DMS114 treated with DMSO at 0.1 percent for 48 hours (cell line): ENCODE data around the gene MCIDAS.

Experiments
- DNase-seq: peaks from one replicate; lab custom pipeline; 2025; ENCODE audit not compliant: unreplicated experiment; lab: John Stamatoyannopoulos, UW

The MCIDAS gene

DNA sequence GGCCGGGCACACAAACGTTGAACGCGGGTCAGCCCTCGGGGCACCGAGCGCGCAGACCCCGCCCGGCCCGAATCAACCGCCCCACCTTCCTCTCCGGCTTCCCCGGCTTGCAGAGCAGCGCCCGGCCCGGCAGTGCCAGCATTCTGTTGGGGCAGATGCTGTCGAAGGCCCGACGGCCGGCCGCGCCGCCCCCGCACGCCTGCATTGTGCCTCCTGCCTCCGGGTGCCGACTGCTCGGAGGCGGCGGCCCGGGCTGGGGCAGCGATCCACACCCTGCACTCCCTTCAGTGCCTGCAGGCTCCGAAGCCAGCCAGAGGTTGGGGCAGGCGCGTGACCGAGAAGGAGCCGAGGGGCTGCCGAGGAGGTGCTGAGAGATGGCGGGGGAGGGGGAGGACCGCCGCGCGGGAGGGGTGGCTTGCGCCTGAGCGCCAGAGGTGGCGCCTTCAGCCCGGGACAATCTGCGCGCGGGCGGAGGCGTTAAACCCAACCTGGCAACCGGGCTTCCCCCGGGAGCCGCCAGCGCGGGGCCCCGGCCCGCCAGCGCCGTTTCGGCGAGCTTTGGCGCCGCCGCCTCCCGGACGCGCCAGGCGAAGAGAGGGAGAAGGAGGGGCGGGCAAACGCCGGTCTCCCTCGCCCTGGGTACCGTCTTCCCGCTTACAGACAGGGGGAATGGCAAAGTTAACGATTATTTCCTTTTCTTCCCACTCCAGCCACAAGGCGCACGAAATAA is at the start of gene MCIDAS:
Gene MCIDAS (minus strand): TSS at position 382 of the 730 bp plus-strand sequence. CDS start 177 bp downstream, at position 205.
- DNase-seq: peak; percentile 42

DNA sequence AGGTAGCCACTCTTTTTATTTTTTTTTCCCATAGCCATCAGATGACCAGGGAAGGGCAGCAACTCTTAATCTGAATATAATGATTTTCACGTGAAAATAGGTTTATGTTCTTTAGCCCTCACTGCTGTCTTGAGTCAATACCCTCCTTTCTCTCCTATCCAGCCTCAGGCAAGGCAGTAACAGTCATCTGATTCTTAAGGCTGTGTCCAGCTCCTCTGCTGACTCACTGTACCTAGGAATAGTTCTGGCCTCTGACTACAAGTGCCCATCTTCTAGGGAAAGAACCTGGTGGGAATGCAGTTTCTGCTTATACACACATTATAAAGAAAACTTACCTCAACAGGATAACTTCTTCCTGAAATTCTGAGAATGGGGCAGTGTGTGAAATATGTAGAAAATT is 49.7 kb upstream of the MCIDAS start:
- no peak for DNase-seq

DNA sequence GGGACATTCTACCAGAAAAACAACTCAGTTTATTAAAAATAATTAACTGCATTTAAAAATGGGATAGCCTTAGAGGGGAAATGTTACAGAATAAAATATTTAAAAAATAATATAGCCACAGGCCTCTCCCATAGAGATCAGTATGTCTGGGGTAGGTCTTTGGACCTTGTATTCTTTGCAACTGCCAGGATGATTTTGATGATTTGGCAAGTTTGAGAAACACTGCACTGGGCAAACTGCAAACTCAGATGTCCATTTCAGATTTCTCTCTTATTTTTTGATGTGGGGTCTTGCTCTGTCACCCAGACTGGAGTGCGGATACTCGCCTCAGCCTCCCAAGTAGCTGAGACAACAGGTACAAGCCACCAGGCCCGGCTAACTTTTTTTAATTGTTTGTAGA is 31.2 kb upstream of the MCIDAS start:
- no peak for DNase-seq

- DNase-seq: no peak
Measured at GRCh38 chr5:55254802-55255201, 27.7 kb upstream of the MCIDAS start.

DNA sequence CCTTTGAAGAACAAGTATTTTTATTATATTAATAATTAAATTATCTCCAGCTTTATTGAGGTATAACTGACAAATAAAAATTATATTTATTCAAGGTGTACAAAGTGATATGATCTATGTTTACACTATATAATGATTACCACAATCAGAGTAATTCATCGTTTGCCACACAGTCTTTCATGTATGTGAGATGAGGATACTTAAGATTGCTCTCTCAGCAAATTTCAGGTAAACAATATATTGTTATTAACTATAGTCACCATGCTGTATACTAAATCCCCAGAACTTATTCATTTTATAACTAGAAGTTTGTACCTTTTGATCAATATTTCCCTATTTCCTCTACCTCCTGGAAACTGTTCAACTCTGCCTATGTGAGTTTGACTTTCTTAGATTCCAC is 22.9 kb upstream of the MCIDAS start:
- DNase-seq: no peak

- DNase-seq: no peak
Measured at GRCh38 chr5:55241746-55242145, 14.6 kb upstream of the MCIDAS start.

GRCh38 chr5:55236800-55237199 is 9.7 kb upstream of the MCIDAS start:
- no peak for DNase-seq

DNA sequence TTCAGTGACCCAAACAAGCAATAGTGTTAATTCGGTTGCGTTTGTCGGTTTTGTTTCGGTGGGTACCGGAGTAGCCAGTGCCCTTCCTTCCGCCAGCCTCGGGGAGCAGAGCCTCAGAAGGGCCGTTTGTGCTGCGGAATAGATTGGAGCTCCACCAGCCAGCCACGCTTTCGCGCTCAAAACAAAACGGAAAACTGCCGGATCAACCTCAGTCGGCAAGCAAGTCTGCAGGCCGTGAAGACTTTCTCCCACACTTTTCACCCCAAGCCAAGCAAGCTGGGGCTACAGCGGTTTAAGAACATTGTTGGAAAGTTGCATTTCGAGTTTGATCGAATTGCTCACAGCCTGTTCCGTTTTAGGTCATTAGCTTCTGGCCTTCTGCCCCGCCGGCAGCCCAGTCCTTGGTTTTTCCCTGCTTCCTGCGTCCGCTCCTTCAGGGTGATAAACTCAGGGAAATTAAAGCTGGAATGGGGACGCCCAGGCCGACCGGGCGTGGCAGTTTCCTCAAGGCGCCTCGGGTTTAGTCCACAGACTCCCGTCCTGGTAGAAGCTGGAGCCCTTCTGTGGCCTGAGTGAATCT is 7.1 kb upstream of the MCIDAS start:
- no peak for DNase-seq

DNA sequence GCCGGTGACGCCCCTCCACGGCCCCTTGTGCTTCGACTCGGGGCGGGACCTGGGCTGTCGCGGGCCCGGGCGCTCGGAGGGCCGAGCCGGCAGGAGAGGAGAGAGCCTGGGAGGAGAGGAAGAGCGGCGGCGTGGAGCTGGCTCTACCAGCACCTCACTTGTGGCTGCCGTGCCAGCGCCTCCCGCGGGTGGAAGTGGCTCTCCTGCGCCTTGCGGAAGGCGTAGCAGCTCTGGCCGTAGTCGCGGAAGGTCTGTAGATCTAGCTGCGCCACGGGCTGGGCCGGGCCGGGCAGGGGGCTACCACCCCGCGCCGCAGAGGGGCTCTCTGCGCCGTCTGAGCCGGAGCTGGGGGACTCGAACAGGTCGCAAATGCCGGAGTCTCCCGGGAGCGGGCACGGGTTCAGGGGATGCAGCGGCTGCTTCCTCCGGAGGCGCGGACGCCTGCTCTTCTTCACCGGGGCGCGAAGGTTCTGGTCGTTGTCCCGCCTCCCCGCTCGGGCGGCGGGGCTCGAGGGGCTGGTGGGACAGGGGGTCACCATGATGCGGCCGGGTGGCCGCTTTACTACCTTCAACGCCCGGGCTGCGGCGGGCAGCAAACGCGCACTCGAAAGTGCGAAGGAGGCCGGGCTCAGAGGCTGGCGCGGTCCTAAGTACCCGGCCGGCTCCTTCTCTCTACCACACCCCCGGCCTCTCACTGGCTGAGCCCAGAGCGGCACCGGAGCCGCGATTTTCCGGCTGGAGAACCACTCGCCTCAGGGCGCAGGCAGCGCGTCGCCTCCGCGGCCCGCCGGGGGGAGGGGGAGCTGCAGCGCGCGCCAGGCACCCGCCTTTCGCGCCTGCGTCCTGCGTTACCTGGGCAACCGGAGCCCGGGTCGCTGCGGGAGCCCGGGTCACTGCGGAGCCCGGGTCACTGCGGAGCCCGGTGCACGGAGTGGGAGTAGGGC is 6.1 kb upstream of the MCIDAS start, which contains the start of gene CCNO:
Gene CCNO (minus strand): TSS at position 624 of the 944 bp plus-strand sequence. CDS start 85 bp downstream, at position 539.
- DNase-seq: peak; percentile 49

- DNase-seq: peak; percentile 29
Measured at GRCh38 chr5:55232271-55232984, 5.3 kb upstream of the MCIDAS start.

DNA sequence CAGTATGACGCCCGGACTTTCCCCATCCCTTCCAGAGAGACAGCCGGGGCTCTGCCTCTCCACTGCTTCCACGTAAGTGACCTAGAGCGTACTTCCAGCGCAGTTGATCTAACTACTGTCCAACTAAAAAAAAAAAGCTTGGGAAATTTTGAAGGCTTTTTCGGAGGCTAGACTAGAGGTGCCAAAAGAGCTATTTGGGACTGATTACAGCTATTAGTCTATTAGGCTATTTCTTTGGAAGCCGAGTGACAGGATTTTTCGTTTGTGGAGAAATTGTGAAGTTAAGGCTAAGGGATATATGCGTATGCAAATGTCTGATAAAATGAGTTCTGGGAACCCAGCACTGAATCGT is 4.8 kb upstream of the MCIDAS start:
- DNase-seq: peak; percentile 11

DNA sequence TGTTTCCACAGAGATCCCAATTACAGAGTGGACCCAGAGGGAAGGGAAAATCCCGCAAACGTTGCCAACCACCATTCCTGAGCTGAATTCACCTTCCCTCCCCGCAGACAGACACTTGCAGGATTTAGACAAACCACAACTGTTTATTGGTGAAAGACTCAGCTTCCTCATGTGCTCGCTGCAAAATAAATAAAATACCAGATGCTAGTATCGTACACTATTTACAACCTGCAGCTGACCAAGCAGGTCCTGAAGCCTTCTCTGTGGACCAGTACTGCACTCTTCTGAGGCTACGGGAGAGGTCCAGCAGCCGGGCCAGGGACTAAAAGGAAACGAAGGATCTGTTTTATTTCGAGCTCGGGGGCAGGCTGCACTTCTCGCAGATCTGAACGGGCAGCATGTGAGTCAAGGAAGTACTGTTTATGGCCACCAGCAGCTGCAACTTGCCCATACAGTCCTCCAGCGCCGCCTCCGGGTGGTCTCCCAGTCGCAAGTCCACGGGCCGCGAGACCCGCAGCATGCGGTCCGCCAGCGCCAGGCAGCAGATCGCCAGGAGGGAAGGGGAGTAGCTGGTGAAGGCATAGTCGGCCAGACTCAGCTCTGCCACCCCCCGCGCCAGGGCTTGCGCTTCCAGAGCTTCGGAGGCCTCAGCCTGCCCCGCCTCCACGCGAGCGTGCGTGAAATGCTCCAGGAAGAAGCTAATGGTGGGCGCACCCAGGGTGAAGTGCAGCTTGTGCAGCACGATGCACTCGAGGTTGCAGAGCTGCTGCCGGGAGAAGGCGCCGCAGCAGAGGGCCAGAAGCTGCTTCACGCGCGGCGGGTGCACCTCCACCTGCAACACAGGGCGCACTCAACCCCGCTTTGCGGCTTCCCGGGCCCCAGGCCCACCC is 4.2 kb upstream of the MCIDAS start:
- peak; percentile 33 for DNase-seq

DNA sequence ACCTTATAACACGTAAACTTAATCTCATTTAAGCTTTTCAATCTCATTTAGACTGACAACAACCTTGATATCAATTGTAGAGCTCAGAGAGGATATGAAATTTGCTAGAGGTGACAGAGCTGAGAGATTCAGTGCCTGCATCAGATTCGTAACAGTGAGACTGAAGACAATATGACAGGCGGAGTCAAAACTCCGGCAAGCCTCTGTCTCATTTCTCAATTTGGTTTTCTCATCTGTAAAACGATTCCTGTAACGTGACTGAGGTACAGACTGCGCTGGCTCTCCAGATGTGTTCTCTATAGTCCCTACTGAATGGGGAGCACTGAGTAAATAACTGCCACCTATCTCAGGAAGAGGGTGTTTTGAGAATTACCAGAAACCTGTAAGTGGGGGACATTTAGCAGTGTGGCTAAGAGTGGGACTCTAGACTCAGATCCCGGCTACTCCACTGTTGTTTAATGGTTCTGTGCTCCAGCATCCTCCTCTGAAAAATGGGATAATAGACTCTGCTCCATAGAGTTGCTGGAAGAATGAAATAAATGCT is 3.0 kb upstream of the MCIDAS start:
- DNase-seq: no peak

DNA sequence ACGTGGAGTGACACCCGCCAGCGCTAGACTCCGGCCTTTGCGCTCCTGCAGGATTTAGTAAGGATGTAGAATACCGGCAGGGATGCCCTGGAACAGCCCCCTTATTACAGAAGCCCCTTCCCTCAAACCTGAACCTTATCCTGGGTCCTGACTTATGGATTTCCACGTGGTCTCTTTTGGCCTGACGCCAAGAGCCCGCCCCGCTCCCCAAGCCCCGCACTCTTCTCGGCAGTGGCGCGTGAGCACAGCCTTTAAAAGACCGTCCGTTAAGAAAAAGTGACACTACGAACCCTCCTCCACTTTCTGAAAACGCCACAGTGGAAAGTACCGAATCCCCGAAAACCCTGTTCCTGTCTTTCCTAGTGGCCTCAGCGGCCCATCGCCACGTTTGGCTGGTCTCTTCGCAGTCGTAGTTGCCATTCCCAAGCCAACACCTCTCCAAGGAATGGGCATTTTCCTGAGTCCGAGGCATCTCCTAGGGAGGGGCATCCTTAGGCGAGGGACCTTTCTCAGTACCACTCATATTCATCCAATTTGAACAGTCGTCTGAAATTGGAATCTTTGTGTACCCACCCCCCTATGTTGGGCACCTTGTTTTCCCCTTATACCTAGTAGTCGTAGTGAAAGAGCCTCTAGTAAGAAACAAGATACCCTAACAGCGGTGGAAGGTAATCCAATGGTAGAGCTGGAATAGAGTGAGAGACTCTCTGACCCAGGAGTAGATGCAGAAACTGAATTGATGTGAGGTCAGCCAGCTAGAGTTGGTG is 732 bp upstream of the MCIDAS start:
- DNase-seq: no peak

DNA sequence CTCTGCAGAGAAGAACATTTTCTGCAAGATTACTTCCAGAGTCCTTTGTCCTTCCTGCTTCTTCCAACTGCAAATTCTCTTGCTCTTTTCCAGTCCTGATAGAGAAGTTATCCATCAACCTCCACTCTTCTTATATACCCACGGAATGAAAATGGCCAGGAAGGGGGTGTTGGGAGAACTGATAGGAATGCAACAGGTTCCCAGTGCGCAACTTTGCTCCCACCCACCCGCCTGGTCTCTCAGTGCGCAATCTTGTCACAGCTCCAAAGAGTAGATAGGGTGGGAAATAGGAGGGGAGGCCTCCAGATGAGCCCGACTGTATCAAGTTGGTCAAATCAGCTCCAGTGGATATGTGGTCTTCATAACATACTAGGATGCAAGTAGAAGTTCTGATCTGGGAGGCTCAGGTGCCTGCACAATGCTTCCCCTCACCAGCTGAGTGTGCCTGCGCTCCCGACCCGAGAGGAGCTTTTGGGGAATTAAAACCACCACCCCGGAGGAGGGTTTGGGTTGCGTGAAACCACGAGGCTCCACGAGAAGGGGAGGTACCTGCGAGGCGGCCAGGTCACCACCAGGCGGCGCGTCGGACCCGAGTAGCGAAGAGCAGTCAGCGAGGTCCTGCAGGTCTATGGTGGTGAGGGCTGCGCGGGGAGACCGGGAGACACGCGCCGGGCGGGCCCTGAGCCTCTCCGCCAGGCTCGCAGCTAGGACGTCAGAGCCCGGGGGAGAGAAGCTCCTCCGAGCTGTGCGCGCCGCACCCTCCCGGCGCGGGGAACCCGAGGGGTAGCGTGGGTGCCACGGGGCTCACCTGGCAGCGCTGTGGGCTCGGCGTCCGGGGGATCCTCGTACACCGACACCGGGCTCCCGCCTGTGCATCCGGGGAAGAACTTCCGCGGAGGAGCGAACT is 835 bp downstream of the MCIDAS start:
- DNase-seq: peak; percentile 49

- no peak for DNase-seq
Measured at GRCh38 chr5:55225346-55225745, 1.8 kb downstream of the MCIDAS start.

- no peak for DNase-seq
Measured at GRCh38 chr5:55223812-55224240, 3.3 kb downstream of the MCIDAS start.
